ENCODE data around the gene EVC2.

The EVC2 gene

DNA sequence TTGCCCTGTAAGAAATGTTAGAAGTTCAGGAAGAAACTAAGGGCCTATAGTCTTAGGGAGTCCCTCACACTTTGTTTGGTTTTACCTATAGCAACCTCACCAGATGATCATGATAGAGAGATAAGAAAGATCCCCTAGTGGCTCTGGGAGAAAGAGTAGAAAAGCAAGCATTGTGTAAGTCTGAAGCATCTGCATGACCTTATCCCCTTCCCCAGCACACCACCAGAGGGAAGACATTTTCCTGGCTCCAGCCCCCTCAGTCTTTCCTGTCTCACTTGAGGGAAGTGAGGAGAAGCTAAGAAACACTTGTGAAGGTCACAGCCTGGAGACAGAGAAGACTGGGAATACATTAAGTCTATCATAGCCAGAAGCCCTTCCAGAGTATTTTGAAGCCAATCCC, 154.0 kb downstream of the EVC2 start:
- no peak for DNase-seq

DNA sequence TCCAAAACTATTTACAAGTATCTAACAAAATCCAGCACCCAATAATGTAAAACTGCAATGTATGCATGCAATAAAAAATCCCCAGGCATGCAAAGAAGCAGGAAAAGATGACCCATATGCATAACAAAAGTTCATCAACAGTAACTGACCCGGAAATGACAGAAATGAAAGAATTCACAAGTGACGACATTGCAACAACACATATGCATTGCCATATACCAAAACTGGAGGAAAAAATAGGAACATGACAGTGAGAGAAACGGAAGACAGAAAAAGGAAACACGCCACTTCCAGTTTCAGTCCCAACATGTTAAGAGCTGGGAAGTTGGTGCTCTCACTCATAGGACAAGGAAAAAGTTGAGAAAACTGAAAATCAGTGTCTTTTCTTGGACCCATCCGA, 154.6 kb downstream of the EVC2 start:
- no peak for DNase-seq

DNA sequence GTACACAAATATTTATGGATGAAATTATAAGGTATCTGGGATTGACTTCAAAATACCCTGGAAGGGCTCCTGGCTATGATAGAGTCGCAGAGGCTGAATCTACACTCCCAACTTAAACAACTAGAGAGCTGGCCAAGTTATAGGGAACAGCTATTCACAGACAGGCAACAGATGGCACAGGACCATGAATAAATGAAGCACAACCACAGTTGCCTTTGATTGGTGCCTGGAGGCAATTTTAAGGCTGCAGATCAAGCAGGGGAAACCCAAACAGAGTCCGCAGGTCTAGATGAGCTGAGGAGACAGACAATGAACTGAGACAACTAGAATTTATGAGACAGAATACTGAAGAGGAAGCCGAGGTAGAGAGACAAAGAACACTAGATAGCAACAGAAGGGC, 155.9 kb downstream of the EVC2 start:
- DNase-seq, result no peak

DNA sequence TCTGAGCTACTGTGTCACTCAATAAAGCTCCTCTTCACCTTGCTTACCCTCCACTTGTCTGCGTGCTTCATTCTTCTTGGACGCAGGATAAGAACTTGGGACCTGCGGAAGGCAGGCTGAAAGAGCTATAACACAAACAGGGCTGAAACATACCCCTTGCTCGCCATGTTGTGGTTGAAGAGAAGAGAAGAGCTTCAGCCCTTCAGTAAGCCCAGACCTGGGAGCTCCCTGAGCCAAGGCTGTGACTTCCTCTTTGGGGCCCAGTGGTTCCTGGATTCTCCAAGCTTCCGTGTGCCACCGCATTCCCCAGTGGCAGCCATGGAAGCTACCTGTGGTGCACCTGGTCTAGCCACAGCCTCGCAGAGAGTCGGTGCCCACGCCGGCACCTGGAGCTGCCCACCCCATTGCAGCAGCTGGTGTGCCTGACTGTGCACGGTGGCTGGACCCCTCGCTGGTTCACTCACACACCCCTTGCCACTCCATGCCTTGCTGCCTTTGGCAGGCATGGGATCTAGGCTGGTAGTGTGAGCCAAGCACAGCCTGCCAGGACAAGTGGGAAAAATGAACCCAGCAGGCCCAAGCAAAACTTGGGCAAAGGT, 160.6 kb downstream of the EVC2 start:
- DNase-seq, result no peak

DNA sequence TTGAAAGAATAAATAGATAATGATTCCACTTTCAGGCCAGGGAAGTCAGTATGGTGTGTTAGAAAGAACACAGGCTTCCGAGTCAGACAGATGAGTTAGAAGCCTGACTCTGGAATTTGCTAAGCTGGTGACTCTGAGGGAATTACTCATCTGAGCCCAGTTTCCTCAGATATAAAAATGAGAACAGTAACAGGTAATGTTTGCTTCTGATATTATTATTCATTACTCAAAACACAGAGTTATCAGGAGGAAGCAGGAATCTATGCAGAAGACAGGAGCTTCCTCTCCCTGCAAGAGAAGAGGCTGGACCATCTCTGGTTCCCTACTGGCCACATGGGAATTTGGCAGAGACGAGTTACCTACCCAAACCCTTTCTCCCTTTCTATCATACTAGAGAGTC, 163.1 kb downstream of the EVC2 start:
- no peak for DNase-seq

DNA sequence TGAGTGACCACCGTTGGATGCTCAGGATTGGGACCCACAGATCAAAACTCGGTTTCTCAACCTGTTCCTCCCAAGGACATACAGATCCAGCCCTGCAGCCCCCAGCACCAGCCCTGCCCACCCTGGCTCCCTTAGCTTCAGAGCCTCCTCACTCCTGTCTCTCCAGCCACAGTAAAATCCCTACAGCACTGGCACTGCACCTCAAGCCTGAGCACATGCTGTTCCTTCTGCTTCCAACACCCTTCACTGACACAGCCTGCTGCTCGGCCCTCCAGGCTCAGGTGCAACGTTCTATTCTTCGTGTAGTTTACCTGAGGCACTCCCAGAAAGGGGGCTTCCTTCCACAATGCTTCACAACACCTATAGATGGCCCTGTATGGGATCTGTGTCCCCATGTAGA, 163.6 kb downstream of the EVC2 start:
- no peak for DNase-seq

DNA sequence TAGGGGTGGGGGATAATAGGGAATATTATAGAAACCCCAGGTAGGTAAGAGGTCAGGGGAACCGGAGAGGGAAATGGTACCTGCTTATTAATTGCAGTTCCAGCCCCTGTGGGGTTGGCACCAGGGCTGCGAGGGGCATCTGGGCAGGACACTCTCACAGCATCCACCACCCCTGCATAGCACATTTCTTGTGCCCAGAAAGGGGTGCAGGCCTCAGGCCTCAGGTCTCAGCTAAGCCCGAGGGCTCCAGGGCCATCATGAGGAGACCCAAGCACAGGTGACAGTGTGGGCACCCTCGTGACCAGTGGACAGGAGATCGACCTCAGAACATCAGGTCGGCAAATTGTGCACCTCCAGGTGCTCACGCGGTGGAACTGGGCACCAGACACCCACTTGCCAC, 164.7 kb downstream of the EVC2 start:
- DNase-seq, result no peak

DNA sequence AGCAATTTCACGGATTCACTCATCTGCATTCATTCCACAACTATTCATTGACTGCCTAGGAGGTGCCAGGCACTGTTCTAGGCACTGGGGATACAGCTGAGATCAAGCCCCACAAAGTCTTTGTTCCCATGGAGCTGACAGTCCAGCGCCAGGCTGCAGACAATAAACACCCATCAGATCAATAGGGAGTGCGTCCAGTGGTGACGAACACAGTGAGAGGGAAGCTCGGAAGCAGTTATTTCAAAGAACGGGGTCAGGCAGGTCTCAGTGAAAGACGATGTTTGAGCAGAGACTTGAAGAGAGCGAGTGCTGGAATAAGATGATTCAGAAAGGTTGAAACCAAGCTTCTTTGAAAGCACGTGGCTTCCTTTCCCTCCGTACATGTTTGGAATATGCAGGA, 167.2 kb downstream of the EVC2 start:
- no peak for DNase-seq

DNA sequence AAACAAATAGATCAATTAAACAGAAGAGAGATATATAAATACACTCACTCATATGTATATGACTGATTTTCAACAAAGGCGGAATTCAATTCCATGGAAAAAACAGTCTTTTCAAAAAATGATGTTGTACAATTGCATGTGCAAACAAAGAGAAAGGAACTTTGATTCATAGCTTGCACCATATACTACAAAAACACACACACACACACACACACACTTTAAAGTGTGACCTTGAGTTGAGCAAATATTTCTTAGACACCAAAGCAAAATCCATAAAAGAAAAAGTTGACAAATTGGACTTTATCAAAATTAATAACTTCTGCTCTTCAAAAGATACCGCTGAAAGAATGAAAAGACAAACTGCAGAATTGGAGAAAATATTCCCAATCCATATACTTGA, 168.8 kb downstream of the EVC2 start:
- DNase-seq, result no peak

DNA sequence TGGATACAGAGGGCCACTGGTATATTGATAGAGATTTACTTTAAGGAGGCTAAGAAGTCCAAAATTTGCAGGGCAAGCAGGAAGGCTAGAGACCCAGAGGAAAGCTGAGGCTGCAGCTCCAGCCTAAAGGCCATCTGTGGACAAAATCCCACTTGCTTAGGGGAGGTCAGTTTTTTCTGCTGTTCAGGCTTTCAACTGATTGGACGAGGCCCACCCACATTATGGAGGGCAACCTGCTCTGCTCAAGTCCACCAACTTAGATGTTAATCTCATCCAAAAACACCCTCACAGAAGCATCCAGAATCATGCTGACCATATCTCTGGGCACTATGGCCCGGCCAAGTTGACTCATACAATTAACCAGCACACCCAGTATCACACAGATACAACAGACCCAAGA, 176.3 kb downstream of the EVC2 start:
- DNase-seq, result no peak

DNA sequence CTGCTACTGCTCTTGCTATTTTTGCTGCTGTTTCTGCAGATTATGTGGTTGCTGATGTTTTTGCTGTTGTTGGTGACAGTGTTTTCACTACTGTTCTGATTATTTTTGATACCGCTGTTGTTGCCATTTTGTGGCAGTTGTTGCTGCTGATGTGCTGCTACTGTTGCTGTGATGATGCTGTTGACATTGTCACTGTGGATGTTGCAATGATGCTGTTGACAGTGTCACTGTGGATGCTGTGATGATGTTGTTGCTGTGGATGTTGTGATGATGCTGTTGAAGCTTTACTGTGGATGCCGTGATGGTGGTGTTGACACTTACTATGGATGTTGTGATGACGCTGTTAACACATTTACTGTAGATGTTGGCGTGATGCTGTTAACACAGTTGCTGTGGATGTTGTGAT, 180.3 kb downstream of the EVC2 start:
- DNase-seq, result no peak

DNA sequence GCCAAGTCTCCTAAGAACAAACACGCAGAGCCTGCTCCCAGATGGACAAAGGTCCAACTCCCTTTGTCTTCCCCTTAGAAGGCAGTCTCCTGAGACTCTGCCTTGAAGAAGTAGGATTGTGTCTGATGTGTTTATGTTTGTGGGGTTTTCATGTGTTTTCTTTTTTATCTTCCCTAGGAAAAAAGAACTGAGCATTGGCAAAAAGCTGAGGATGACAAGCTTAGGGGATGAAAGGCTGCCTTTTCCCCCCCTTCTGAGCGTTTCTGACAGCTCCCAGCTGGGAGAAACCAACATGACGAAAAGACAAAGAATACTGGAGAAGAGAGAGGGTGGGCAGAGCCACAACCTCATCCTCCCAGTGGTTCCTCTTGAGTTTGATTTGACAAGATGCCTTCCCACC, 181.1 kb downstream of the EVC2 start:
- no peak for DNase-seq

DNA sequence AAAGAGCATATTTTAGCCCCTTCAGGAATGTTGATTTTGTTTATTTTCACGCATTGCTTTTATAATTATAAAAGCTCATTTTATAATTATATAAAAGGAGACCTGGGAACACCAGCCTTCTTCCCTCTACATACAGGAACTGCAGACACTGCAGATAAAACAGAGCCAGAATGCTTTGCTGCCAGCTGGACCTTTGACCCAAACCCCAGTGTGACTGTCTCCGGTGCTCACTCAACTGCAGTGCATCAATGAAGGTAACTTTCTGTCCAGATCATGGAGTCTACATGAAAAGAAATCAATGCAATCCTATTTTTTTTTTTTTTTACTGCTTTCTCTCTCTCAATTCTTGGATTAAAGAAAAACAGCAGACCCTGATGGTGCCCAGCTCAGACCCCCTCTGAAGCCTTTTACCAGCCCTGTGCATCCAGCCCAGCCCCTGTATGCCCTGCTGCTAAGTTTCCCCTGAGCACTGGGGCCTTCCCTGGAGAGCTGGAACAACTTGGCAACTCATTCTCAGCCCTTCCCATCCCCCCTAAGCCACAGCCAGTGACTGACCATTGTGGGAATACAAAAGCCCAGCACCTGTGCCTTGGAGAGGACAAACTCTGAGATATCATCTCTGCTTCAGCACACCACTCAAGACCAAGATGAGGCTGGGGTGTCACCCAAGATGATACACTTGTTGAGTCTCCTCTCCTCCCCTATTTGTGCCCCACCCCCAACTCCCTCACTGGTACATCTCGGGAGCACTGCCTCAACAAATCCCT, 182.1 kb downstream of the EVC2 start:
- no peak for DNase-seq

DNA sequence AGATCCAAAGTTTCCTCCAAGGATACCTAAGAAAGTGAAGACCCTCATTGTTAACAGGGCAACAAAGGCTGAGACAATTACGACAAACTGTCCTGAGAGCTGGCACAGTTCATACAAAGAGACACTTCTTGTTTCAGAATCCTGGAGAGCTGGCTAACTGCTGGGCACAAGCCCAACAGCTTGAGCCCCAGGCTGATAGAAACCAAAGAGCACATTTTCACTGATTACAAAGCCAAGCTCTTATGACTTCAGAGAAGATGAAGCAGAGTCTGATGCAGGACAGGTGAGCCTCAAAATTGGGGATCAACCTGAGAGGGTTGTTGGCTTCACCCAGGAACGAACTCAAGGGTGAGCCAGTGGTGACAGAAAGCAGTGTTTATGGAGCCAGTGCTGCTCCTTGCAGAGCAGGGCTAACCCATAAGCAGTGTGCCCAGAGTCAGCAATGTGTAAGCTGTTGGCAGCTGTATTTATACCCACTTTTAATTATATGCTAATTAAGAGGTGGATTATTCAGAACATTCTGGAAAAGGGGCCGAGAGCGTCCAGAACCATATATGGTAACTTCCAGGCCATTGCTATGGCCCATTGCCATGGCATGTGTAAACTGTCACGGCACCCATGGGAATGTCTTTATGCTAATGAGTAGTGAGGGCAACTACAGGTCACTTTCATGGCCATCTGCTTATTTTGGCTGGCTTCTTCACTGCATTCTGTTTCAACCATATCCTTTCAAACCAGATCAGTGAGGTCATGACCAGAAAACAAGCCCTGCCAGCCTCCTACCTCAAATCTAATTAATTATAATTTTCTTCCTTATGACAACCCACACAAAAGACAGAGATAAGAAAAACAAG, 183.7 kb downstream of the EVC2 start:
- no peak for DNase-seq

DNA sequence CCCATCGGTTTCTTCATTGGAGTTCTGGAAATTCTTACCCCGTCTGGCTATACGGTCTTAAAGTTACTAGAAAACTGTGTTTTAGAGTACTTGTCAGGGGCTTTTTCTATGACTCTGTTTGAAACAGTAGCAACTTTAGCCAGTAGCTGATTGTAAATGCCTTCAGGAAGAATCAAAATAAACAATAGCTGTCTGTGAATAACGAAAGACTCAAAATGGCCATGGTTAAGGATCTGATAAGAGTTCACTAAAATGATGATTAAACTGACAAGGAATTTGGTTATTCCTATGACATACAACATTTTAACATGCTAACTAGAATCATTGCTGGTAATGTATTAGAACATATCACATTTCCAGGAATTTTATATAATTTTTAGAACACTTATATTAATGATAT, 191.0 kb downstream of the EVC2 start:
- DNase-seq, result no peak

DNA sequence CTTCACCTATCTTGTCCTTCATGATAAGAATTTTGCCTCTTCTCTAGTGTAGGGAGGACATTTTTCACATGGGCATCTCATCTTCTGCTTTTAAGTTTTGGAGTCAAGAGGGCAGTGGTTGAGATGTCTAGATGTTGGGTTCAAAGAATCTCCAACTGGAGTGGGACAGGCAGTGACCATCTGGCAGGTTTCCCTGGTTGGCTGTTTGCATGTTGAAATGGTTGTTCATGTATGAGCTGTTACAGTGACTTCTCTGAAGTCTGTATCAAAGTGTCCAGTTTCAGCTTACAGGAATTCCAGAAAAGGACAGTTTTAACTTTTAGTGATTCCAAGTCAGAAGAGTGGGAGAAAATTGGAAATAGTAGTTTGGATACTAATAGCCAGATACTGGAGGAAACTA, 192.7 kb downstream of the EVC2 start:
- no peak for DNase-seq

Data from islet precursor cell (in vitro differentiated cells).